ENCODE measurements around the gene PNO1. TPM values are rescaled to one million over a fixed set of nuclear protein-coding genes. Genes with fewer than 3 reads are reported as not detected.

Gene PNO1
- total and polyA plus RNA-seq, 5 donors from 2014 or later, result 20.6 to 29.8 (median 24.5) TPM

DNA sequence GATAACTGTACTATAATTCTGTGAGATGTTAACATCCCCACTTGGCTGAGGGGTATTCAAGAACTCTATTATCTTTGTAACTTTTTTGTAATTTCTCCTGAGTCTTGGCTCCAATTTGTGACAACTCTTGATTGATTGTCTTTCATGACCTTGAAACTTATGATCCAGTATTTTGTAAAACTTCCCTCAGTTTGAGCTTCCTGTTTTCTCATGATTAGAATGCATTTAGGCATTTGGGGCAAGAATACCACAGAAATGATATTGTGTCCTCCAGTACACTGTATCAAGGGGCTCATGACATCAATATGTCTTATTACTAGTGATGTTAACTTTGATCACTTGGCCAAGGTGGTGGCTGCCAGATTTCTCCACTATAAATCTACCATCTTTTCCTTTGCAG lies 37.4 kb downstream of the PNO1 start:
- no peak overlapping the region for H3K27ac ChIP-seq (ENCODE audit: insufficient read depth, low read length, poor library complexity, severe bottlenecking)
- H3K4me3 ChIP-seq (ENCODE audit: low read depth, low read length), result no peak overlapping the region
- ATAC-seq (ENCODE audit: low read depth in 2 of 2) (no peak), DNase-seq (no peak)
- Mint-ChIP-seq H3K36me3 (no peaks in the 10 kb centered on the region), H3K27ac (peak overlapping the region in 2 of 3 donors; percentile 66 to 71), H3K4me1 (peaks cover 47 to 63% (median 55%) of the 10 kb centered on the region in 4 donors), H3K27me3 (no peaks in the 10 kb centered on the region), H3K9me3 (no peaks in the 10 kb centered on the region), H3K4me3 (no peak overlapping the region)
- no peaks in the 10 kb centered on the region for H3K27me3 ChIP-seq (ENCODE audit: control insufficient read depth, insufficient read depth, low read length)
- H3K4me1 ChIP-seq (ENCODE audit: control insufficient read depth, insufficient read depth, low read length, poor library complexity, severe bottlenecking), result peaks cover 14% of the 10 kb centered on the region
- no peaks in the 10 kb centered on the region for H3K9me3 ChIP-seq (ENCODE audit: control insufficient read depth in 2 of 2, low read length in 2 of 2)
- no peaks in the 10 kb centered on the region for H3K36me3 ChIP-seq (ENCODE audit: control insufficient read depth, insufficient read depth, low read length)

DNA sequence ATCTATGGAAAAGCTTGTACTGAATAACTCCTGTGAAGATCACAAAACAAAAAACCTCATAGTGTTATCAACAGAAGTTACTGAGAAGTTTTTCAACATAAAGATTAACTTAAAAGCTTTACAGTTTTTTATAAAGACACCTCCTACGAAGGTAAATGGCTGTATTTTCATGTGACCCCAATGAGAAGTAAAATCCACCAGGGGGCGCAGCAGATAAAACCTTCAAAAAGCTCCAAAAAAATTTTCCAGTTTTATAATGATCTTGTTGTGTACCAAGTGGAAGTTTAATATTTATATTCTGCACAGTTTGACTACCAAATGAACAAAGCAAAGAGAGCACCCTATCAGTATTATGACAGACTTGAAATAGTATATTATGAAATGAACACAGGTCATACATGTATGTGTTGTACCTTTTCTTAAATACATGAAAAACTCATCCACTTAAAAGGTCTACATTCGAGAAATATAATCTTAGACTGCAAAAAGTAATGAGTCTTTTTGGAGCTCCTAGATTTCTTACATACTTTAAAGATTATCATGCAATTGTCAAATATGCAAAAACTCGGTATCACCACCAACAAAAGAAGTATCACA lies 38.5 kb downstream of the PNO1 start:
- no peak overlapping the region for H3K27ac ChIP-seq (ENCODE audit: insufficient read depth, low read length, poor library complexity, severe bottlenecking)
- H3K4me1 ChIP-seq (ENCODE audit: control insufficient read depth, insufficient read depth, low read length, poor library complexity, severe bottlenecking), result peaks cover 23% of the 10 kb centered on the region
- Mint-ChIP-seq H3K36me3 (no peaks in the 10 kb centered on the region), H3K27me3 (no peaks in the 10 kb centered on the region), H3K9me3 (no peaks in the 10 kb centered on the region), H3K4me3 (peak overlapping the region in 1 of 4 donors; percentile 70), H3K4me1 (peaks cover 54 to 63% (median 59%) of the 10 kb centered on the region in 4 donors), H3K27ac (peak overlapping the region in 2 of 3 donors; percentile 20 to 34)
- ATAC-seq (ENCODE audit: low read depth in 2 of 2) (peak in 1 of 2 donors; percentile 28), DNase-seq (peak in 2 of 3 donors; percentile 25 to 80)
- H3K27me3 ChIP-seq (ENCODE audit: control insufficient read depth, insufficient read depth, low read length), result no peaks in the 10 kb centered on the region
- no peak overlapping the region for H3K4me3 ChIP-seq (ENCODE audit: low read depth, low read length)
- no peaks in the 10 kb centered on the region for H3K36me3 ChIP-seq (ENCODE audit: control insufficient read depth, insufficient read depth, low read length)
- no peaks in the 10 kb centered on the region for H3K9me3 ChIP-seq (ENCODE audit: control insufficient read depth in 2 of 2, low read length in 2 of 2)

- DNase-seq, result no peak
- Mint-ChIP-seq H3K36me3 (no peaks in the 10 kb centered on the region), H3K4me1 (peaks cover 49 to 81% (median 67%) of the 10 kb centered on the region in 4 donors), H3K9me3 (no peaks in the 10 kb centered on the region), H3K4me3 (no peak overlapping the region), H3K27me3 (no peaks in the 10 kb centered on the region), H3K27ac (peak overlapping the region in 2 of 3 donors; percentile 26 to 60)
- H3K4me1 ChIP-seq (ENCODE audit: control insufficient read depth, insufficient read depth, low read length, poor library complexity, severe bottlenecking), result peaks cover 33% of the 10 kb centered on the region
- H3K27me3 ChIP-seq (ENCODE audit: control insufficient read depth, insufficient read depth, low read length), result no peaks in the 10 kb centered on the region
- no peak overlapping the region for H3K4me3 ChIP-seq (ENCODE audit: low read depth, low read length)
- no peaks in the 10 kb centered on the region for H3K9me3 ChIP-seq (ENCODE audit: control insufficient read depth in 2 of 2, low read length in 2 of 2)
- no peaks in the 10 kb centered on the region for H3K36me3 ChIP-seq (ENCODE audit: control insufficient read depth, insufficient read depth, low read length)
- ATAC-seq (ENCODE audit: low read depth in 2 of 2), result no peak
- H3K27ac ChIP-seq (ENCODE audit: insufficient read depth, low read length, poor library complexity, severe bottlenecking), result peak overlapping the region; percentile 51
These were observed 42.6 kb downstream of the PNO1 start for GRCh38 chr2:68200157-68200787.

- DNase-seq (peak in 2 of 3 donors; percentile 34 to 76), ATAC-seq (ENCODE audit: low read depth in 2 of 2) (peak; percentile 70 to 71)
- peaks cover 56 to 91% (median 72%) of the 10 kb centered on the region in 4 donors for H3K4me1 Mint-ChIP-seq
- peaks cover 43% of the 10 kb centered on the region for H3K4me1 ChIP-seq (ENCODE audit: control insufficient read depth, insufficient read depth, low read length, poor library complexity, severe bottlenecking)
- no peaks in the 10 kb centered on the region for H3K27me3 Mint-ChIP-seq
- peak overlapping the region; percentile 62 to 90 (median 74) for H3K4me3 Mint-ChIP-seq
- no peaks in the 10 kb centered on the region for H3K27me3 ChIP-seq (ENCODE audit: control insufficient read depth, insufficient read depth, low read length)
- H3K9me3 Mint-ChIP-seq, result no peaks in the 10 kb centered on the region
- H3K27ac ChIP-seq (ENCODE audit: insufficient read depth, low read length, poor library complexity, severe bottlenecking), result peak overlapping the region; percentile 65
- H3K4me3 ChIP-seq (ENCODE audit: low read depth, low read length), result peak overlapping the region; percentile 89
- no peaks in the 10 kb centered on the region for H3K36me3 Mint-ChIP-seq
- no peaks in the 10 kb centered on the region for H3K9me3 ChIP-seq (ENCODE audit: control insufficient read depth in 2 of 2, low read length in 2 of 2)
- peak overlapping the region; percentile 76 to 97 (median 78) for H3K27ac Mint-ChIP-seq
- peaks cover 4% of the 10 kb centered on the region for H3K36me3 ChIP-seq (ENCODE audit: control insufficient read depth, insufficient read depth, low read length)
These were observed 45.9 kb downstream of the PNO1 start for GRCh38 chr2:68203587-68203986.

DNA sequence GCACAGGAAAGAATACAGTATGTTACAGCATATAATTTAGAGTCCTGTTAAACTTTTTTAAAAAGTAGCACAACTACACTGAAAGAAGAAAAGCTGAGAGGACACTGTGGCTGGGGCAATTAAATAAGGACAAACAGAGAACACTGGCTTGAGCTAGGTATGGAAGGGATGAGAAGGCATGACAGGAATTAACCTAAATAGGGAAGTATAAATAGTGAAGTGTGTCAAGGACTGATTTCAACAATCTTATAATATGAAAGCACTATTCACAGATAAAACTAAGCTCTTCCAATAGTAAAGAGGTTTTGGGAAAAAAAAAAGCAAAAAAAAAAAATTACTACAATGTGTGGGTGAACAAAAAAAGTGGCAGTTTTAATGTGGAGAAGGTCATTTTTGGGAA lies 49.1 kb downstream of the PNO1 start:
- Histone ChIP-seq H3K27me3 (ENCODE audit: control insufficient read depth, insufficient read depth, low read length) (no peaks in the 10 kb centered on the region), H3K4me3 (ENCODE audit: low read depth, low read length) (peak overlapping the region; percentile 37), H3K36me3 (ENCODE audit: control insufficient read depth, insufficient read depth, low read length) (peaks cover 8% of the 10 kb centered on the region), H3K27ac (ENCODE audit: insufficient read depth, low read length, poor library complexity, severe bottlenecking) (no peak overlapping the region), H3K4me1 (ENCODE audit: control insufficient read depth, insufficient read depth, low read length, poor library complexity, severe bottlenecking) (peaks cover 30% of the 10 kb centered on the region), H3K9me3 (ENCODE audit: control insufficient read depth in 2 of 2, low read length in 2 of 2) (no peaks in the 10 kb centered on the region)
- Mint-ChIP-seq H3K4me1 (peaks cover 46 to 81% (median 62%) of the 10 kb centered on the region in 4 donors), H3K9me3 (no peaks in the 10 kb centered on the region), H3K4me3 (peak overlapping the region; percentile 6 to 49 (median 20)), H3K27me3 (no peaks in the 10 kb centered on the region), H3K36me3 (peaks cover 15% of the 10 kb centered on the region), H3K27ac (peak overlapping the region; percentile 33 to 42 (median 35))
- DNase-seq (no peak), ATAC-seq (ENCODE audit: low read depth in 2 of 2) (no peak)

- H3K27ac Mint-ChIP-seq, result peak overlapping the region in 2 of 3 donors; percentile 21 to 32
- H3K36me3 Mint-ChIP-seq, result peaks cover 31% of the 10 kb centered on the region
- peaks cover 20% of the 10 kb centered on the region for H3K4me1 ChIP-seq (ENCODE audit: control insufficient read depth, insufficient read depth, low read length, poor library complexity, severe bottlenecking)
These were observed 56.7 kb downstream of the PNO1 start for GRCh38 chr2:68214381-68214780.

GRCh38 chr2:68216454-68217310 lies 59.0 kb downstream of the PNO1 start:
- peaks cover 0 to 2% (median 0%) of the 10 kb centered on the region in 7 donors for H3K9me3 Mint-ChIP-seq

More at GRCh38 chr2:68214381-68214780, 56.7 kb downstream of the PNO1 start:
- no peaks in the 10 kb centered on the region for H3K27me3 Mint-ChIP-seq
- no peaks in the 10 kb centered on the region for H3K9me3 ChIP-seq (ENCODE audit: control insufficient read depth in 2 of 2, low read length in 2 of 2)
- H3K9me3 Mint-ChIP-seq, result peaks cover 0 to 2% (median 0%) of the 10 kb centered on the region in 7 donors
- H3K4me3 Mint-ChIP-seq, result peak overlapping the region in 1 of 4 donors; percentile 12
- peaks cover 27% of the 10 kb centered on the region for H3K36me3 ChIP-seq (ENCODE audit: control insufficient read depth, insufficient read depth, low read length)
- no peaks in the 10 kb centered on the region for H3K27me3 ChIP-seq (ENCODE audit: control insufficient read depth, insufficient read depth, low read length)
- no peak for ATAC-seq (ENCODE audit: low read depth in 2 of 2)
- DNase-seq, result no peak
- H3K4me3 ChIP-seq (ENCODE audit: low read depth, low read length), result no peak overlapping the region
- H3K4me1 Mint-ChIP-seq, result peaks cover 59 to 77% (median 67%) of the 10 kb centered on the region in 4 donors
- H3K27ac ChIP-seq (ENCODE audit: insufficient read depth, low read length, poor library complexity, severe bottlenecking), result no peak overlapping the region

More at GRCh38 chr2:68216454-68217310, 59.0 kb downstream of the PNO1 start:
- H3K36me3 Mint-ChIP-seq, result peaks cover 17% of the 10 kb centered on the region
- Histone ChIP-seq H3K27ac (ENCODE audit: insufficient read depth, low read length, poor library complexity, severe bottlenecking) (no peak overlapping the region), H3K27me3 (ENCODE audit: control insufficient read depth, insufficient read depth, low read length) (no peaks in the 10 kb centered on the region), H3K4me3 (ENCODE audit: low read depth, low read length) (no peak overlapping the region), H3K4me1 (ENCODE audit: control insufficient read depth, insufficient read depth, low read length, poor library complexity, severe bottlenecking) (peaks cover 29% of the 10 kb centered on the region), H3K36me3 (ENCODE audit: control insufficient read depth, insufficient read depth, low read length) (peaks cover 23% of the 10 kb centered on the region), H3K9me3 (ENCODE audit: control insufficient read depth in 2 of 2, low read length in 2 of 2) (no peaks in the 10 kb centered on the region)
- peak overlapping the region in 3 of 4 donors; percentile 11 to 41 (median 27) for H3K4me3 Mint-ChIP-seq
- ATAC-seq (ENCODE audit: low read depth in 2 of 2) (no peak), DNase-seq (no peak)
- H3K27ac Mint-ChIP-seq, result peak overlapping the region; percentile 3 to 82 (median 53)
- peaks cover 59 to 84% (median 74%) of the 10 kb centered on the region in 4 donors for H3K4me1 Mint-ChIP-seq
- no peaks in the 10 kb centered on the region for H3K27me3 Mint-ChIP-seq

Measured in CD4-positive, CD25-positive, alpha-beta regulatory T cell (primary cell).